Measurements from ENCODE around the gene IL22RA1.

Gene IL22RA1

DNA sequence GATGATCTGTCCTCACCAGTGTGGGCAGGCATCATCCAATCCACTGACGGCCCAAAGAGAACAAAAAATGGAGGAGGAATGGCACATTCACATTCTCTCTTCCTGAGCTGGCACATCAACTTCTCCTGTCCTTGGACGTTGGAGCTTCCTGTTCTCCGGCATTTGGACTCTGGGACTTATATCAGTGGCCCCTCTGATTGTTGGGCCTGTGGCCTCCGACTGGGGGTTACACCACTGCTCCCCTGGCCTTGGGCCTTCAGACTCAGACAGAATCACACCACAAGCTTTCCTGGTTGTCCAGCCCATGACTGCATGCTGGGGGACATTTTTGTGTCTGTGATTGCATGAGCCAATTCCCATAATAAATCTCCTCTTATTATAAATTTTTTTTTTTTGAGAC is 24.1 kb upstream of the IL22RA1 start:
- DNase-seq (ENCODE audit: low read depth): no peak

DNA sequence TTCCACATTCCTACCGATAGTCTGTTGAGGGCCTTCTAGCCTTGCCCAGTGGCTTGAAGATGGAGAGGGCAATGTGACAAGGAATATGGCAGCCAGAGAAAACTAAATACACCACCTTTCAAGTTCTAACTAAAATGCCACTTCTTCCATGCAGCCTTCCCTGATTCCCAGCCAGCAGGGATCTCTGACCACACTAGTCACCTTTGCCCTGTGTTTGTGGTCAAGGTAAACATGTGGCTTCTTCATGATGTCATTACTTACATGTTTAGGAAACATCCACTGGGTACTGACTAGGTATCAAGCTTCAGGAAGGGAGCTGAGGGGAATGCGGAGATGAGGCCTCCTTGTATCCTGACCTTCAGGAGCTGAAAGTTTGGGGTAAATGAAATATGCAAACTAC is 22.6 kb upstream of the IL22RA1 start:
- no peak for DNase-seq (ENCODE audit: low read depth)

GRCh38 chr1:24164004-24164403 is 21.1 kb upstream of the IL22RA1 start:
- no peak for DNase-seq (ENCODE audit: low read depth)

DNA sequence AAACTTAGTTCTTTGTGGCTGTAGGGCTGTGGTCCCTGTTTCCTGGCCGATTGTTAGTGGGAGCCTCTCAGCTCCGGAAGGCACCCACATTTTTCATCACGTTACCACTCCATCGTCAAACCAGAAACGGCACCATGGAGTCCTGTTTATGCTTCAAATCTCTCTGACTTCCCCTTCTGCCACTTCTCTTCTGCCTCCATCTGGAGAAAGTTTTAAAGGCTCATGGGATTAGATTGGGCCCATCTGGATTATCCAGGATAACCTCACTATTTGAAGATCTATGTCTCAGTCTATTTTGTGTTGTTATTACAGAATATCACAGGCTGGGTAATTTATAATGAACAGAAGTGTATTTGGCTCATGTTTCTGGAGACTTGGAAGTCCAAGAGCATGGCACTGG is 19.3 kb upstream of the IL22RA1 start:
- DNase-seq (ENCODE audit: low read depth): no peak

DNA sequence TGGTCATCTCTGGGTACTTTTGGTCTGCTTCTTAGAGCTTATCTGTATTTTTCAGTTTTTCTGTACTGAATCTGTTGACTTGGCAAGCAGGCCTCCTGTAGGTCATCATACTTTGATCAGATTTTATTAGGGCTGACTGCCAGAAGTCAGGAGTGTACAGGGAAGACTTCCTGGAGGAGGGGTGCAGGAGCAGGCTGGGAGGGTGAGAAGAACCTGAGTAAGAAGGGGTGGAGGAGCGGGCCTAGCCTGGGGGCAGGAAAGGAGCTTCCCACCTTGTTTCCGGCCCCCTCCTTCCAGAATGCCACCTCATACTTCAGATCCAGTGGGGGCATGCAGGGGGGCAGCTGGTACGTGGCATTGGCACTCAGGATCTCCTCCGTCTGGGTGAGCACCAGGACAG is 18.3 kb upstream of the IL22RA1 start:
- no peak for DNase-seq (ENCODE audit: low read depth)

DNA sequence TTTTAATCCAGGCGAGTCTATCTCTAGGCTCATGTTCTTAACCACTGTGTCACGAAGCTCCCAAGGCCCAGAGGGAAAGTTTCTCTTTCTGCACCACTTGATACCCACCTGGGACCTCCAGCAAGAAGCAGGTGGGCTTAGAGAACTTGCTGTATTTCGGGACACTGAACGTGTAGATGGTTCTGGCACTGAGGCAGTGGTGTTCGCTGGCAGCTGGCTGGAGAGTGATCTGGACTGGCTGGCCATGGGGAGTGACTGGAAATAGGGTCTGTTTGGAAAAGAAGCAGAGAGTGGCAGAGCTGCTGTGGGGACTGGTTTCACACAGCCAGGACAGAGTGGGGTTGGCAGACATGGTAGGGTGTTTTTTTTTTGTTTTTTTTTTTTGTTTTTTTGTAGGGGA is 16.4 kb upstream of the IL22RA1 start:
- DNase-seq (ENCODE audit: low read depth): no peak

- no peak for DNase-seq (ENCODE audit: low read depth)
These were observed 15.1 kb upstream of the IL22RA1 start for GRCh38 chr1:24157918-24158481.

DNA sequence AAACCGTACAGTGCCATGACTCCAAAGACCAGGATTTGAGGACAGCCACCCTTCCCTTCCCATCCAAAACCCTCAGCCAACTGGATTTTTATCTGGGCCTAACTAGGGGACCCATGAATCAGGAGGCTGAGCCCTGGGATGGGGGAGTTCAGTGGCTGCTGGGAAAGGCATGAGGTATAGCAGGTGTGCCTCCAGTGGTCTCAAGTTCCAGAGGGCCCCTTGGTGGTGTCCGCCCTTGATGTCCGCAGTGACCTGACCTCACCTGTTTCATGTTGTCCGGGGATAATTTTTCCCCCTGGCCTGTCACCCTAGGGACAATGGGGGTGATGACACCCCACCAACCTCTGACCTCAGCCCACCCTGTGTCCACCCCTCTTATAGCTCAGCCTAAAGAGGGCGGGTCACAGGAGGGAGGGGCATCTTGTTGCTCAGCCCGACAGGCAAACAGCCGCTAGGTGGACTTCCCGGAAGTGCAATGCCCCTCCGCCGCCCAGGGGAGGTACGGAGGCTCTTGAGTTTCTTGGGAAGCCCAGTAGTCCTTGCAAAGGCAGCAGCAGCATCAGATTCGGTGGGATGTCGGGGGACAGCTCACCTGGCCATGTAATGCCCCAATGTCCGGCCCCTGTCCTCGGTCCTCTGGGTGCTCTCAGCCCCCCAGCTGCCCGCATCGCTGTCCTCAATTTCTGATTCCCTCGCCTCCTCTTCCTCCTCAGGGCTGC is 13.8 kb upstream of the IL22RA1 start:
- DNase-seq (ENCODE audit: low read depth): no peak

DNA sequence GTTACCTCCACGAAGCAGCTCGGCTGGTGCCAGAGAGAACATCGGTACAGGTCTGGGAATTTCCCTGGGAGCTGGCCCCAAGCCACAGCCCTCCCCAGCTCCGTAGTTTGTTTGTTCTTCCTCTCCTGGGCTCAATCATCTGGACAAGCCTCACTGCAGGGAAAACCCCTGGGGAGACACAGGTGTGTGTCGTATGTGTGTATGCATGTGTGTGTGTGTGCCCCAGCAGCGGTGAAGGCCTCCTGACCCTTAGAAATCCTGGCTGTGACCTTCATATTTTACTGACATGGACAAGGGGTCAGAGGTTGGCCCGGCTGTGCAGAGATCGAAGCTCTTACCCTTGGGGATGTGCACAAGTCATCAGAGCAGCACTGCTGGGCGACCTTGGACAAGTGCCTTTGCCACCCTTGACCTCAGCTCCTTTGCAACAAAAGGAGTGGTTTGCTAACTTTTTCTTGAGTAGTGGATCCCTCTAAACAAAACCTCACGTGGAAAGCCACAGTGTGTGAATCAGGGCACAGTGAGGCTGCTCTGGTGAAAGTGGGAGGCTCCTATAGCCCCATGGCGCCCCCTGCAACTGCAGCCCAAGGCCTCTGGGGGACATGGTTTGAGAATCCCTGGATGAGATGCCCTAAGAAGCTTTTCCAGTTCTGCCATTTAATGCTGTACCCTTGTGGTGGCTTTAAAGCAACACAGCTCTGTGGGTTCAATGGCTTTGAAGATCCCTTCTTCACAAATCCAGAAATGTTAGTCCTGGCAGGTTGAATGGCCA is 12.3 kb upstream of the IL22RA1 start:
- DNase-seq (ENCODE audit: low read depth): no peak

DNA sequence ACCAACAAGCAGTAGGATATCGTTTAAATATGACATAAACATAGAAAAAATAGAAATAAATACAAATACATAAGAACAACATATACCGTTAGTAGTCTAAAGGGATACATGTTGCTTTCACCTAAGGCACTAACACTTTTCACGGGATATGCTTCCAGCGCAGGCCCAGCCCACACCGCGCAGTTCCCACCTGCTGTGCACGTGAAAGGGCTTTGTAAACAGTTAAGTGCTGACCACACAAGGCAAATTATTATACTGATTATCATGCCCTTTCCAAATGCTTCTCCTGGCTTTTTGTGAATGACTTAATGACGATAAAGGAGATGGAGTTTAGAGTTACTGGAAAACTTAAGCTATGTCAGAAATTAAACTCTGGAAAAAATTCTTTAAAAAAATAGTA is 11.3 kb upstream of the IL22RA1 start:
- no peak for DNase-seq (ENCODE audit: low read depth)

DNA sequence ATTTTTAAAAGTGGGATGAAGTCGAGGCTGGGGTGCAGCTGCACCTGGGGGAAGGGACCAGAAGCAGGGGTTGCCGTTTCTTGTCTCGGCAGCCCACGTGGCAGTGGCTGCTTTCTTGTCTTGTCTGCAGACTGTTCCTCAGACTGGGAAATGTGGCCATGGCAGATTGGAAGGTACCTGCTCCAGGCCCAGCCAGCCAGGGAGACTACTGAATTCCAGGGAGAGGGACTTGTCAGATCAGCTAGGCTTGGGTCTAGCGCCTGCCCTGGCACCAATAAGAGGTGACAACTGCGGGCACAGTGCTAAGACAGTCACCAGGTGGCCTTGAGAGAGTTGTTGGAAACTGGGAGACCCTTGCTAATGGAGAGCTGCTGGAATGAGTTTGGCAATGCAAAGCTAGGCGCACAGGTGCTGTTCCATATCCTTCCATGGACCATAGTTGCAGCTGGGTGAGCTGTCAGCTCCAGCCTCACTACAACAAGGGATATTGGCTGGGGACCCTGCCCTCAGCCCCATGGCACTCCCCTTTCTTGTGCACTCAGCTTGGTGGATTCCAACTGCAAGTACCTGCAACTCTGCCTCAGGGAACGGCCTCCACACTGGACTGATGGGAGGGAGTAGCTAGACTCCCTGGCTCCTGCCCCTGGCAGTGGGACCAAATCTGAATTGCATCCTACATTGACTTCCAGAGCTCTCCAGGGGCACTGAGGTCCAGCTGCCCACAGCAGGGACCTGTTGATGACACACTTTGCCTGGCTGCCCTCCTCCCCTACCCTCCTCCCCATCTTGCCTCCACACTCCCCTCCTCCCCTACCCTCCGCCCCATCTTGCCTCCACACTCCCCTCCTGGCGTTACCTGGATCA is 9.9 kb upstream of the IL22RA1 start:
- DNase-seq (ENCODE audit: low read depth): no peak

DNA sequence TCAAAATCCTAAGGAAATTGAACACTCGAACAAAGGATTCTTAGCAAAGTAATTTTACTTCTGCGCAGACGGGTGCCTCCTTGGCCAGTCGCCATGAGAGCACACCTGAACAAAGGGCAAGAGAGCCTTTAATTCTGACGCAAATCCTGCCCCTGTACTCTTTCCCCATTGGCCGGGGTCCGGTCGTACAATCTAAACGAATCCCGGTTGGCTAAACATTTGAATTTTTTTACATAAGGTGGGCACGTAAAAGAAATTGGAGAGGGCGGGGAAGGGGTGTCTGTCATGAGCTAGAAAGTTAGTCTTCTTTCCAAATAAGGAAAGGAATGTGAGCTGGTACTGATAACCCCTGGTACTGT is 8.2 kb upstream of the IL22RA1 start:
- DNase-seq (ENCODE audit: low read depth): no peak

- peak; percentile 58 for DNase-seq (ENCODE audit: low read depth)
These were observed 7.6 kb upstream of the IL22RA1 start for GRCh38 chr1:24150234-24151174.

DNA sequence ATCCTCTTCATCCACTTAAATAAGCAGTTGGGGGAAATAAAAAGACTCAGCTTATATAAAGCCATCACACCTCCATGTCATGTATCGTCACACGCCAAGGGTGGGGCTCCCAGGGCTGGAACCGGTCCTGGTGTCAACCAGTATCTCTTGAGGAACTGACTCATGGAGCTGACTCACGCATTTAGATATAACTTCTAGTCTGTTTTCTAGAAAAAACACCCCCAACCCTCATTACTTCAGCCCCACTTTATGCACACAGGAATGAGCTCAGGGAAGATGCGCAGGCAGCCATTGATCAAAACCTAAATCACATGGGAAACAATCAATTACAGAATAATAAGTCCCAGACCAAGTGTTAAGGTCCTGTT is 6.9 kb upstream of the IL22RA1 start:
- DNase-seq (ENCODE audit: low read depth): peak; percentile 73

DNA sequence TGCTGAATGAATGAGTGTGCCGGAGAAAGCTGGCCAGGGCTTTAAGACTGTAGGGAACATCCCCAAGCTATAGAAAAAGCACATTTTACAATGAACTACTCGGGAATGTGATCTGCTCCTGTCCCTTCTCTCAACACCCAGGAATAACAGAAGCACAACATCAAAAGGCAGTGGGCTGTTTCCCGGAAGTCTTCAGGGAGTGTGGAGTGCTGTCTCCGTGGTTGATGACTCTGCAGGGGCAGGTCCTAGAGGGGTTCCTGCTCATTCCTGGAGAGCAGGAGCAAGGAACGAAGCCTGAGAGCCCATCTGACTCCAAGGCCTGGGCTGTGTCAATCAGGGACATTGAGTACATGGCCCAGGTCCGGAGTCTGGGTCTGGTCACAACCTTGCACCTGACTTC is 4.9 kb upstream of the IL22RA1 start:
- no peak for DNase-seq (ENCODE audit: low read depth)

DNA sequence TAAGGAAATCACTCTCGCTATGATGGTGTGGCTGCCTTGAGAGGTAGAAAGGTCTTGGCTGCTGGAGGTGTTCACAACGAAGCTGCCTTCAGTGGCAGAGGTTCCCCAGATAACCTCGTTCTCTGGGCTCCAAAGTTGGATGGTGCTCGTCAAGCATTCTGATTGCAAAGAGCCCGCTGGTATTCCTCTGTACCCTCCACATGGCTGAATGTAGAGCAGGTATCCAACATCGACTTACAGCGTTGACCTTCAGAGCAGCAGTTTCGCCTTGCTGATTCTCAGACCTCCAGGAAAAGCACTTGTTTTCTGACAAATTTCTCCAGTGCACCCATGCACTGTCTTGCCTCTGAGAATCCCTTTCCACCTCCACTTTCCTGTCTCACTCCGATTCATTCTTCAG is 4.3 kb upstream of the IL22RA1 start:
- no peak for DNase-seq (ENCODE audit: low read depth)

- DNase-seq (ENCODE audit: low read depth): no peak
These were observed 1.5 kb downstream of the IL22RA1 start for GRCh38 chr1:24141311-24141997.

DNA sequence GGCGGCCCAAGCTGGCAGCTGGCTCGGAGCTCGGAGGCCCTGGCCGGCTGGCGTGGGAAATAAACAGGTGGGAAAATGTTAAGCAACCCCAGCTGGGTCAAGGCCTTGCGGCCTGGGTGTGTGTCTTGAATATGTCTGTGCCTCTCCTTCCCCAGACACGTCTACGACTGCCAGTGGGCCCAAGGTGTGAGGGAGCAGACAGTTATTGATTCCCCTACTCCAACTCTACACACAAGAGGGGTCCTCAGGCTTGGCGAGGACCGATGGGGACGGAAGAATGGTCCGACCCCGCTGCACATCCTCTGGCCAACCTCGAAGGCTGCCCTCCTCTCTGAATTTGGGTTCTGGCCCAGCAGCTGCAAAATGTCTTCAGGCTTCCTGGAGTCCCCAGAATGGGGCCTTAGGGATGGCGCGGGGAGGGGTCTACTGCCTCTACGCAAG is 2.2 kb downstream of the IL22RA1 start:
- DNase-seq (ENCODE audit: low read depth): no peak

- DNase-seq (ENCODE audit: low read depth): no peak
These were observed 3.0 kb downstream of the IL22RA1 start for GRCh38 chr1:24139841-24140425.

DNA sequence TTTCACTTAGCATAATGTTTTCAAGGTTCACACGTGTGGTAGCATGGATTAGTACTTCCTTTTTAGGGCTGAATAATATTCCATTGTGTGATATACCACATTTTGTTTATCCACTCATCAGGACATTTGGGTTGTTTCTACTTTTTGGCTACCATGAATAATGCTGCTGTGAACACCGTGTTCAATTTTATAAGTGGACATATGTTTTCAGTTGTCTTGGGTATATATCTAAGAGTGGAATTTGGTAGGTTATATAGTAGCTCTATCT is 3.8 kb downstream of the IL22RA1 start:
- no peak for DNase-seq (ENCODE audit: low read depth)

Measured in HS-5 (cell line).